OCI-LY7 (cell line): ENCODE measurements around the gene FBXL17.

Experiments used
- EZH2phosphoT487 ChIP-seq: fragments of 200-600 bp; sonication (generic); IDR thresholded peaks from 2 replicates; pipeline ENCODE4 v1.6.1; 2018; ENCODE audit warnings: low read depth, borderline replicate concordance, mild to moderate bottlenecking, mixed run types, antibody characterized with exemption, low read length, moderate library complexity, mixed read lengths
- TF ChIP-seq, protein P1 (sequence below): fragments of 200-600 bp; sonication (generic); conservative IDR thresholded peaks from 2 replicates; pipeline ENCODE4 v1.5.1; 2014; ENCODE audit warnings: mild to moderate bottlenecking, antibody characterized with exemption, low read length, moderate library complexity, mixed read lengths

DNA sequence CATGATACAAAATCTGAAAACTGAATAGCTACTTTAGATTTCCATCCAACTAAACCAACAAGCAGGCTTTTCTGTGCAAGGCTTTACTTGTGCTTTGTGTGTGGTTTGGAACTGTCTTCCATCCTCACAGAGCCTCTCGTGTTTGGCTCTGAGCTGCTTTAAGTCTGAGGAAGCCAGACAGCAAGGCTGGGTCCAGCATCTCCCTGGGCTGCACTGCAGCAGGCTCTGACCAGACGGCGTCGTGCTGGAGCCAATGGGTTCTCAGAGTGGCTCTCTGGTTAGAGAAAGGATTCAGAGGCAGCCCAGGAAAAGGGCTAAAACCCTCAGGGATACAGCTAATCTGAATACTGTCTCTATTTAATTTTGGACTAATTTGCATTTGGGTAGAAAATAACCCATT is 503.2 kb downstream of the FBXL17 start:
- TF ChIP-seq, protein P1, sequence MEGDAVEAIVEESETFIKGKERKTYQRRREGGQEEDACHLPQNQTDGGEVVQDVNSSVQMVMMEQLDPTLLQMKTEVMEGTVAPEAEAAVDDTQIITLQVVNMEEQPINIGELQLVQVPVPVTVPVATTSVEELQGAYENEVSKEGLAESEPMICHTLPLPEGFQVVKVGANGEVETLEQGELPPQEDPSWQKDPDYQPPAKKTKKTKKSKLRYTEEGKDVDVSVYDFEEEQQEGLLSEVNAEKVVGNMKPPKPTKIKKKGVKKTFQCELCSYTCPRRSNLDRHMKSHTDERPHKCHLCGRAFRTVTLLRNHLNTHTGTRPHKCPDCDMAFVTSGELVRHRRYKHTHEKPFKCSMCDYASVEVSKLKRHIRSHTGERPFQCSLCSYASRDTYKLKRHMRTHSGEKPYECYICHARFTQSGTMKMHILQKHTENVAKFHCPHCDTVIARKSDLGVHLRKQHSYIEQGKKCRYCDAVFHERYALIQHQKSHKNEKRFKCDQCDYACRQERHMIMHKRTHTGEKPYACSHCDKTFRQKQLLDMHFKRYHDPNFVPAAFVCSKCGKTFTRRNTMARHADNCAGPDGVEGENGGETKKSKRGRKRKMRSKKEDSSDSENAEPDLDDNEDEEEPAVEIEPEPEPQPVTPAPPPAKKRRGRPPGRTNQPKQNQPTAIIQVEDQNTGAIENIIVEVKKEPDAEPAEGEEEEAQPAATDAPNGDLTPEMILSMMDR: no peak
- TF ChIP-seq EZH2phosphoT487: no peak
